NCI-H524 (cell line): ENCODE measurements around the gene PDLIM5.
A peak's percentile ranks its signal among the peaks of the same experiment; 100 is the strongest.
"Not testable (repeated sequence)": the region's sequence is repeated elsewhere in the genome, so short reads cannot be mapped to it uniquely, and the experiment has no call there.

Source experiments
- DNase-seq, 2 experiments: peaks; one replicate each; lab custom pipeline; 2025; lab: John Stamatoyannopoulos, UW

The PDLIM5 gene

DNA sequence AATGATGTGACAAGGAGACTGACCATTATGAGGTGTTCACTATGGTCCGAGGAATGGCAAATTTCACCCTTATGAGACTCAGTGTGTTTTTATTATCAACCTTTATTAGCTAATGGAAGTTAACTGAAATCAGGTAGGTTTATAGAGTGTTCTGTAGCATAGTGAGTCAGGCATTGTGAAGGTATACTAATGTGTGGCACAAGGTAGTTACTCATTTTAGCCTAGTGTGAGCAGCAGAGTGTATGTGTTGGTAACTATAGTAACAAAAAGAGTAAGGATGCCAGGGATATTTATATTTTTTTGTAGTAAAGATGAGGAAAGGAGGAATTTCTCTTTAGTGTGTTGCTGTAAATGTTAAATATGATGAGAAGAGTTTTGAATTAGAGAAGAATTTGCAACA lies 12.0 kb downstream of the PDLIM5 start:
- no peak for DNase-seq

DNA sequence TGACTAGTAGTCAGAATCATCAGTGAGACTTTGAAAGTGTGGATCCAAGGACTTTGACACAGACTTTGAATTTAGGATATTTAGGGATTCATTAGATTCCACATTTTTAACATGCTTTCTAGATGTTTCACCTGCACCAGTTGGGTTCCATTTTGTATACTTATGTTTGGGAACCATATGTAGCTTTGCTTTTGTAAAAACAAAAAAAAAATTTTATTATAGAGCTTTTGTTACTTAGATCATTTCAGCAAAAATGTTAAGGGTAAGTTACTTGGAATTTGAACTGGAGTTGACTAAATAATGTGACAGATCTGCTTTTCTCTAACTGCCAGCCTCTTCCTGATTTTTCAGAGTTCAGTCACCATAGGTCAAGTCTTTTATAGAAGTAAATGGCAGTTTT lies 14.6 kb downstream of the PDLIM5 start:
- no peak for DNase-seq

DNA sequence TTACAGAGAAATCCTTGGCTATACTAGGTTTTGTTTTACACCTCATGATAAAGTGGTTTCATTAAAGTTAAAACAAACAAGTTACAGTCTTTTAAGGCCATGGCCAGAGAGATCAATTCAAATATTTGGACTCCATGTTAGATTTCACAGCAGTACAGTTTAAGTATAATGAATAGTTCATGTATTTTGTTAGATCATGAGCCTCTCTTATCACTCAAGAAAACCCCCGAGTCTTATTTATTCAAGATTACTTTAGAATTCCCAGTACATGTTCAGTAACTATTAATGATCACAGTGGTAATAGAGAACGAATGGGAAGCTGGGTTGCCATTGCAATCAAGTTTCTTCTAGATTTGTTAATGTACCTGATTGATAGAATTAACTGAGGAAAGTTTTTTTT lies 15.2 kb downstream of the PDLIM5 start:
- DNase-seq, result no peak

DNA sequence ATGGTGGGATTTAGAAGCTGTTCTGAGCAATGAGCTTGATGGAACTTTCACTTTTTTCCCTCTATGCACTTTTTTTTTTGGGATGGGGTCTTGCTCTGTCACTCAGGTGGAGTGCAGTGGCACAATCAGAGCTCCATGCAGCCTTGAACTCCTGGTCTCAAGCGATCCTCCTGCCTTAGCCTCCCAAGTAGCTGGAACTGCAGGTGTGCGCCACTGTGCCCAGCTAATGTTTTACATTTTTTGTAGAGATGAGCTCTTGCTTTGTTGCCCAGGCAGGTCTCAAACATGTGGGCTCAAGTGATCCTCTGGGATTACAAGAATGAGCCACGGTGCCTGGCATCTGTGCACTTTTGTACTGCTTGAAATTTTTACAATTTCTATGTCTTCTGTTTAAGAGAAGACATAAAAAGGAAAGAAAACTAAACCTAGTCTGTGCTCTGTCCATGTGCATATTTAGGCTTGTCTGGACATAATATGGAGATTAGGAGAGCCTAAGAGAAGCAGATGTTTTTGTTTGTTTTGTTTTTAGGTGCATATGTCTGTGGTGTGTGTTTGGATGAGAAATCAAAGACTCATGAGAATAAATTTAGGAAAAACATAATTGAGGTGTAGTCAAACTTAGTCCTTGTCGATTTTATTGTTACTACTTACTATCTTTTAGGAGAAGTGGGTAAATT lies 16.5 kb downstream of the PDLIM5 start:
- DNase-seq, result peak in 1 of 2 experiments; percentile 2

DNA sequence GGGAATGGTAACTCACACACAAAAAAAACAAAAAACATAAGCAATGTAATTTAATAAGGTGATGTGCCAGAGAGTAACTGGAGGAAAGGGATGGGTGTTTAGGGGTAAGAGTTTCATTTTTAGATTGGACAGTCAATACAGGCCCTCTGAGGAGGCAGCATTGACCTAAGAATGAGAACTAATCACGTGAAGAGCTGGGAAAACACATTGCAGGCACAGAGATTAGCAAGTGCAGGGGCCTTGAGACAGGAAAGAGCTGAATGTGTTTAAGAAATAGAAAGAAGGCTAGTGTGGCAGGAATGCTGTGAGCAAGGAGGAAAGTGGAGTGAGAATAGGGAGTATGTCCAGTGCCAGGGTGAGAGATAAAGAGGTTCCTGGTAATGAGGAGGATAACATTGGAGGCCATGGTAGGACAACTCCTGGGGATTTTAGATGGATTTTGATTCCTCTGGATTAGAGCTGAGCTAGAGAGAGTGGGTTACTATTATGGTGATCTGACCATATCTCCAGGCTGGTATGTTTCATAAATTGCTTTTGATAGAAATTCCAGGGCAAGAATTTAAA lies 17.6 kb downstream of the PDLIM5 start:
- DNase-seq, result no peak

DNA sequence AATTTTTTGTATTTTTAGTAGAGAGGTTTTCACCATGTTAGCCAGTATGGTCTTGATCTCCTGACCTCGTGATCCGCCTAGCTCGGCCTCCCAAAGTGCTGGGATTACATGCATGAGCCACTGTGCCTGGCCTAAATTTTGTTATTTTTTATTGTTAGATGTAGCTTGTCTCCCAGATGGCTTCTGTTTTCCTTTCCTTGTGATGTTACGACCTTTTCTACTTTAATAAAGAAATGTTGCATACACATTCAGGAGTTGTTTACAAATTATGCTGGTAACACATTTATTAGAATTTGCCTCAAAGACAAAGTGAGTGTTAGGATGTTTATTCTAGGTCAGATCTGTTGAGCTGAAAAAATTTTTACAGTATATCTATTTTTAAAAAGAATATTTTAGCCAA lies 18.4 kb downstream of the PDLIM5 start:
- DNase-seq, result no peak

DNA sequence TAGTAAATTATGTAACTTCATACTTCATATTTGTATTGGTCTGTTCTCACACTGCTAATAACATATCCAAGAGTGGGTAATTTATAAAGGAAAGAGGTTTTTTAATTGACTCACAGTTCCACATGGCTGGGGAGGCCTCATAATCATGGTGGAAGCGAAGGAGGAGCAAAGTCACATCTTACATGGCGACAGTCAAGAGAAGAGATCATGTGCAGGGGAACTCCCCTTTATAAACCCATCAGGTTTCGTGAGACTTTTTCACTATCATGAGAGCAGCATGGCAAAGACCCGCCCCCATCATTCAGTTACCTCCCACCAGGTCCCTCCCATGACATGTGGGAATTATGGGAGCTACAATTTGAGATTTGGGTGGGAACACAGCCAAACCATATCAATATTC lies 19.0 kb downstream of the PDLIM5 start:
- not testable (repeated sequence) for DNase-seq

DNA sequence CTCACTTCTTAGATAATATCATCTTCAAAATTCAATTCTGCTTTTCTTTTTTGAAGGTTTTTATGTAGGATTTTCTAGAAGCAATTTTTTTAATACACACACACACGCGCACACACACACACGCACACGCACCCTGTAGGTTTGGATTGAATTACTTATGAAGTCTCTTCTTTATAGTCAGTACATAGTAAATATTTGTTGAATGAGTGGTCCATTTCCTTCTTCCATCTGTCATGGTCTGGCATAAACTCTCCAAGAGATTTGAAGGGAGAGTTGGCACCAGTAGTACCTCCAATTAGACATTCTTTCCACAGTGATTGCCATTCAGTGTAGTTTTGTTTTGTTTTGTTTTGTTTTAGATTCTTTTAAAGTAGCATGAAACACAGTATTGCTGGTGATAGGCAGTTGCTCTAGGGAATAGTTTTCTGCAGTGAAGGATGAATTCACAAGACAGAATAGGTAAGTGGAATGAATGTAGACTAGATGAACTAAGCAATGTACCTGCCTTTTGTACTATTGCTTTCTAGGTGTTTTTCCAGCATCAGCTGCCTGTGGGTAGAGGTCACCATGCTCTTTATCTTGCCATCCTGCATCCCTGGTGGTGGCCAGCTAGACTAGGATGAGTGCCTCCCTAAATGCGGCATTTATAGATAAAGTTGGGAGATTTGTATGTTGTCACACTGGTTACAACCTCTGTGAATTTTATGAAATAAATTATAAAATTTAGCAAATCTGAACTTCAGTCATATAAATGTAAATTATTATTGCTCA lies 20.5 kb downstream of the PDLIM5 start:
- no peak for DNase-seq

DNA sequence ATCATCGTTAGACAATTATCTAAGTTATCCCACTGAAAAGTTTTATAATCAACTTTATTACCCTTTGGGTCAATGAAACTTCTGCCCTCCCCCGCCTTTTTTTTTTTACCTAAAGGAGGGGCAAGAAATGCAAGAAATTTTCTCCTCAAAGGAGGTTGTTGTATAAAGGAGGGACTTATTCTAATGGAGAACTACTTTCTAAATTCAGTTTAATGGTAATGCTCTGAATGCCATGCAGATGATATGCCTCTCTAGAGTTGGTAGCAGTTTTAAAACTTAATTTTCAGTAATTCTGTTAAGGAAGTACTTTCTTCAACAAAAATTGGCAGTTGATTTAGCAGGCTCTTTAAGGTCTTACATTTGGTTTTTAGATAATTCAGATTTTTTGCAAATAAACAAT lies 23.3 kb downstream of the PDLIM5 start:
- no peak for DNase-seq

DNA sequence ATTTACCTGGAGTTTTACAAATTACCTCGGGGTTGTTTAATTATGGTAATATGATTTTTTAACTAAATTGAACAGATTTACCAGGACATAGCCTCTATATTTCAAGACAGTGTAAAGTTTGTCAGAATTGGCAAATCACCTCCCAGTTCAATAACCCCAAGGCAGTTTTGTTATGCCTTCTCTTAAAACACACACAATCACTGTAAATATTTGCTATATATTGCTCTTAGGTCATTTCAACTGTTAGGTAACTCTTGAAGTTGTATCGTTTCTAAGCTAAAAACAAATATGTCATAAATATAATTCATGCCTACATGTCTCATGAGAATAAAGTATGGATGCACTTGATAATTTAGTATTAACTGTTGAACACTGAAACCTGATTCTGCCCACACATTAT lies 24.1 kb downstream of the PDLIM5 start:
- no peak for DNase-seq

DNA sequence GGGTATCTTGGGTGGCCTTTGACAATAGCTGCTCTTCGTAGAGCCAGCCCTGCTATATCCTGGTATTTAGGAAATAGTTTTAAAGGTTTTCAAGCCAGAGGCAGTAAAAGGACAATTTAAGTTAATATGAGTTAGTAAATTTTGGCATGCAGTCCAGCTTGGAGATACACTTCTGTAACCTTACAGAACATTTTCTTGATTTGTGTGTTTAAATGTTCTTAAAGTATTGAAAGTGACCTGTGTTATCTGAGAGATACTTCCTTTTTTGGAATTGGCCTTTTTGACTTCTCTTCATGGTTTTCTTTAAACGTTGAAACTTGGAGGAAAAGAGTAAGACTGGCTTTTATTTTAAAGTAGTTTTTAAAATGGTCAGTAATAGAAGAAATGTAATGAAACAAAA lies 25.5 kb downstream of the PDLIM5 start:
- DNase-seq, result no peak

DNA sequence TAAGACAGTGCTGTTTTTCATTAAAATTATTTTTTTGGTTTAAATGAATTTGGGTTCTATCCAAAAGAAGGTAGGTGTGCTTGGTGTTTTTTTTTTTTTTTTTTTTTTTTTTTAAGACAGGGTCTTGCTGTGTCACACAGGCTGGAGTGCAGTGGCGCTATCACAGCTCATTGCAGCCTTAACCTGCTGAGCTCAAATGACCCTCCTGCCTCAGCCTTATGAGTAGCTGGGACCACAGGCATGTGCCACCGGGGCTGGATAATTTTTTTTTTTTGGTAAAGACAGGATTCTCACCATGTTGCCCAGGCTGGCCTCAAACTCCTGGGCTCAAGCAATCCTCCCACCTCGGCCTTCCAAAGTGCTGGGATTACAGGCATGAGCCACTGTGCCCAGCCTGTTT lies 27.1 kb downstream of the PDLIM5 start:
- DNase-seq, result not testable (repeated sequence)

DNA sequence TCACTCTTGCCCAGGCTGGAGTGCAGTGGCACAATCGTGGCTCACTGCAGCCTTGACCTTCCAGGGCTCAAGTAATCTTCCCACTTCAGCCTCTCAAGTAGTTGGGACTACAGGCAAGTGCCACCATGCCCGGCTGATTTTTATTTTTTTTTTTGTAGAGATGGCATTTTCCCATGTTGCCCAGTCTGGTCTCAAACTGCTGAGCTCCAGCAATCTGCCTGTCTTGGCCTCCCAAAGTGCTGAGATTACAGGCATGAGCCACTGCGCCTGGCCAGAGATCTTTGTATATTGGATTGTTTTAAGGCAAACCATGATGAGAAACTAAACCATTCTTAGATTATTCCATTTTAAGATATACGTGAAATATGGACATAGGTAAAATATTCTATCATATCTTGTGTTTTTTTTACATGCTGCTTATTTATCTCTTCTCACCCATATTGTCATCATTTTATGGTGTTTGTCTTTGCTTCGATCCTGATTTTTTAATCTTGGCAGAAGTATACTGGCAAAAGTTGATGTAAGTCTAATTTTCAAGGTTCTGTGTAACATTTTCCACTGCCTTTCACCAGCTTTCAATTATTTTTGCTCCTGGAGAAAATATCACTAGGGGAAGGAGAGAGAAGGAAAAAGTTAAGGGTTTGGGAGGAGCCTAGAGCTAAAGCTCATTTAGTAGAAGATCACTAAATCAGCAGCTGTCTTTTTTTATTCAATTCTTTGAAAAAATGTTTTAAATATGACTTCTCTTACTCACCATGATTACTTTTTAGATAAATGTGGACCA lies 27.8 kb downstream of the PDLIM5 start:
- no peak for DNase-seq

DNA sequence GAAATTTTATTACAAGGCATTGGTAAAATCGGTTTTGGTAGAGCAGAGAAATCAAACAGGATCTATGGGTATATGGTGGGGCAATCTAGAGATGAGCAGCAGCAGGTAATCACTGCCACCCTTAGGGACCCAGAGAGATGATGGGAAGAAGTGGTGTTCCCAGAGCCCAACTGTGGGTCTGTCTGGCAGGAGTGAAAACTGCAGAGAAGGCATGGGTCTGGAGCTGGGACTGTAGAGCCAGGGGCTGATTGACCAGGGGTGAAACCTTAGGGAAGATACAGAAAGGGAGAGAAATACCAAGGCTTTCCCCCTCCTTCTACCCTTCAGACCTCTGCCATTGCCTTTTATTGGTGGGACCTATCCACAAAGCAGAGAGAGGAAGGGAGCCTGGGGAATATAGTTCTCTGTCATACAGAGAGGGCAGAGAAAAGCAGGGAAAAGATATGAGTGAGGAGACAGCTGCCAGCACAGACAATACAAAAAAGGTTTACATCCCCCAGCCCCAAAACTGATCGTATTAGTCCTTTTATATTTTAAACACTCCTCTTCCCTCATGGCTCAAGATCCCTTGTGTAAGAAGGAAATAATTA lies 28.7 kb downstream of the PDLIM5 start:
- DNase-seq, result no peak

DNA sequence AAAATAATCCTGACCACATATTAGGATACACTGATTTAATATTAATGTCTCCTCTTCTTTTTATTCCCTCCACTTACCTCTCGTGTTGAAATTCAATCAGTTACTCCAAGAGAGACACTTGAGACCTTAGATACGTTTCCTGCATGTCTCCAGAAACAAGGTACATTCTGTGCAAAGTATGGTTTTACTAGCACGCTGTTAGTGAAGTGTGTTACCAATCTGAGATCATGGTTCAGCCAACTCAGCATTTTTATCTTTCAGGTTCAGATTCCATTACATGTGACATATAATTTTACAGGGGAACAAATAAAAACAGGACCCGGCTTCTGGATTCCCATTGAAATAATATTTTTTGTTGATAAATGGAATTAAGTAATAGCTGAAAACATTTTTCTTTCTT lies 32.2 kb downstream of the PDLIM5 start:
- DNase-seq, result no peak

DNA sequence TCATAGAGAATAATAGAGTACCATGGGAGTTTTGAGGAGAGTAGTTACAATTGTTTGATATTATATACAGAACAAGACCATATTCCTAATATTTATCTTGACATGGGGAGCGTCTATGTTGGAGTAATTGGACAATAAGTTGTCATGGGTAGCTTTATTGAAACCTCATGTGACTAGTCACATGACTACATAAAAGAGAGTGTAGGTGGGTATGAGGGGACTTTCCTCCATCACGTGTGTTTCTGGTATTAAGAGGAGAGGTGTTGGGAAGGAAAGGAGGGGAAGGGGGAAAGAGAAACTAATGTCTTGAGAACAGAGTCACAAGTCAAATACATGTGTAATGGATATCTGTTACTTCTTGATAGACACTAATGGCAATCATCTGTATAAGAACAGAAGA lies 33.1 kb downstream of the PDLIM5 start:
- no peak for DNase-seq

DNA sequence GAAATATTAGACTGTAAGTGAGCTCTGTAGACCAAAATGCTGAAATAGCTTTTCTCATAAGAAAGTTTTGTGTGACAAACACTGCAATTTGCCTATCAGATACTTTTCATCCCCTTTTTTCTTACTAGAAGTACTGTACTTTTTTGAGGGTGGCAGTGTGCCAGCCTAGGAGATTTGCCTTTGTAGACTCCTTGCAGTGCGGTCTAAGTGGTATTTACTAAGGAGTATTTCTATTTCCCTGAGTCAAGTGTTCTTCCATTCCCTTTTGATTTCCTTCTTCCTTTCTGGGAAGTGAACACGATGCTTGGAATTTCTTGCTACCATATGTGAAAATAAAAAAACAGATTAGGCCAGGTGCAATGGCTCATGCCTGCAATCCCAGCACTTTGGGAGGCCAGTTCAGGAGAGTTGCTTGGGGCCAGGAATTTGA lies 34.6 kb downstream of the PDLIM5 start:
- no peak for DNase-seq

DNA sequence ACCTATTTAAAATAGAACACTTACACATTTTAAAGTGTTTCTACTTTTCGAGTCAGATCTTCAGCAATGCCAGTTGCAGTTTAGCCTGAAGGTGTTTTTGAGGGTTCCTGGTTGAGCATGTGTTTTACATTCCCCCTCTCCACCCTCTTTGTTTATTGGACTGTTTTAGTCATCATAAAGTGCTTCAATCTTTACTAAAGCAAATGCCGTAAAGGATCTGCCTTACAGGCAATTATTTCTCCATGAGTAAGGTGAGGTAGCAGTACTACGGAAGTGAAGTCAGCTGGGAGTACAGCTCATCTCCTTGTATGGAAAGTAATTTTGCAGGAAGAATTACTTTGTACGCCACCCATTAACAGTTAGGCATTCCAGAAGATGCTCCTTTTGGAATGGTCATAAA lies 36.9 kb downstream of the PDLIM5 start:
- no peak for DNase-seq

DNA sequence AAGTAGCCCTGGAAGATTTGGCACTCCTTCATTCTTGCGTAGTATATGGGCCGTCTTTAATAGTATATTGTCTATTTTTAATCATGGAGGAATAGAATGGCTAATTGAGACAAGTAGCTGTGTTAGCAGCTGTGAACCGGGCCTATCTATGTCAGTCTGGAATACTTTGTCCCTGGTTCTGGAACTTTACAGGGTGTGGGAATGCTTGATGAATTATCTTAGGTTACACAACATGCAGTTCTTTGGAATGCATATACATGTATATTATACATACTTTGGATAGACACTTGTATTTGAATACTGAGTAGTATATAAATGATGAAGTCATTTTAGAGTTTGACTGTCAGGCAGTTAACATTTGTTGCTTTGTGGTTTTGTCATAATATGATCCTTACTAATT lies 37.4 kb downstream of the PDLIM5 start:
- DNase-seq, result no peak

DNA sequence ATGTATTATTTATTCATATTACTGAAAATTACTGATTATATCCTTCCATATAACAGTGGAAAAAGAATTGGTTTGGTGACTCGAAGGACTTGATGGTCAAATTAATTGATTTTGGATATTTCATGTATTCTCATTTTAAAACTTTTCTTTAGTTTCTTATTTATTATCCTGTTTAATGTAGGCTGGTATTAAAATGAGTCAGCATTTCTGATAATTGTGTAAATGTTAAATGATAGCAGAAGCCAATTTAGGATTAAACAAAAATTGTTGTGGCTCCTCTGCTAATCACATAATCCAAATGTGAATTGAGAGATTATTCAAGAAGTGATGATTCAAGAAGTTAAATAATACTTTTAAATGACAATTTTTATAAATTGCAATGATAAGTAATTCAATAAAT lies 38.7 kb downstream of the PDLIM5 start:
- no peak for DNase-seq

DNA sequence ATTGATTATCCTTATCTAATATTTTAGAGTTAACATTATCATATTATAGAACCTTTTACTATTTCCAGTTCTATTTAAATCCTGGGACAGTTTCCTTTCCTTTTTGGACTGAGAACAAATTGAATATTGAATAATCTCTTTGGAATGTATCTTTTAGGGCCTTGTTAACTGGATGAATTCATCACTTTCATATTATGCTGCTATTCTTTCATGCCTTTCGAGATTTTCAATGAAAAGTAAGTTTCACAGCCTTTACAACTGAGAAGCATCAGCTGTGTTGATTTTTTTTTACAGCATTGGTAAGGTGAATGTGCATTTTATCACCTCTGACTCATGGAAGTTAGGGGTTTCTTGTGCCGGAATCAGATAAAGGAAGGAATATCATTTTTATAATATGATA lies 39.6 kb downstream of the PDLIM5 start:
- no peak for DNase-seq

DNA sequence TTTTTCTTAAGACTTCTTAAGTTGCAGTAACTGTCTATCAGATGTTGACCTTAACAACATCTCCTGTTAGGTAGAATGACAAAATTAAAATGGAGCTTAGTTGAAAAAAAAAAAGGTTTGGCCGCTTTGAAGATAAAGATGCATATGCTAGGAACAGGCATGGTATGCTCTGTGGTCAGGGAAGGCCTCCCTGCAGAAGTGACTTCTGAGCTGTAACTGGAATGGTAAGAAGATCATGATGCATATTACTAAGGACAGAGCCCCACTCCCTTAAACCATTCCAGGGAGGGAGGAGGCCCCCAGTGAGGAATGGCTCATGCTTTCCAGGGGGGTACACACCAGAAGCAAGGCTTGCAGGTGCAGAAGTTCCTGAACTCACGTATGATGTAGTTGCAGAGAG lies 43.7 kb downstream of the PDLIM5 start:
- DNase-seq, result no peak
